GM12875 (cell line): ENCODE data around the gene METTL16.
"Not testable (repeated sequence)": the region's sequence is repeated elsewhere in the genome, so short reads cannot be mapped to it uniquely, and the experiment has no call there.

Source experiments
- H3K4me3 ChIP-seq: one replicate; pipeline ENCODE4 v1.5.1; 2011; ENCODE audit warnings: low read depth, low read length, control low read depth
- CTCF ChIP-seq: IDR thresholded peaks from 2 replicates; pipeline ENCODE4 v1.5.1; 2011; ENCODE audit warnings: low read depth, mild to moderate bottlenecking, control low read depth, inconsistent platforms, low read length, moderate library complexity, borderline replicate concordance; ENCODE audit not compliant: insufficient read depth

METTL16 gene

GRCh38 chr17:2500446-2500845 lies 11.2 kb downstream of the METTL16 start:
- TF ChIP-seq CTCF, result no peak
- H3K4me3 ChIP-seq, result no peak overlapping the region

- H3K4me3 ChIP-seq, result not testable (repeated sequence)
Observed at GRCh38 chr17:2489286-2489685, 22.4 kb downstream of the METTL16 start.

GRCh38 chr17:2487306-2487705 lies 24.4 kb downstream of the METTL16 start:
- no peak for TF ChIP-seq CTCF
- H3K4me3 ChIP-seq, result no peak overlapping the region

- H3K4me3 ChIP-seq, result not testable (repeated sequence)
Observed at GRCh38 chr17:2486709-2487108, 25.0 kb downstream of the METTL16 start.

- no peak overlapping the region for H3K4me3 ChIP-seq
Observed at GRCh38 chr17:2485970-2486369, 25.7 kb downstream of the METTL16 start.

GRCh38 chr17:2485543-2485942 lies 26.1 kb downstream of the METTL16 start:
- no peak for TF ChIP-seq CTCF
- H3K4me3 ChIP-seq, result no peak overlapping the region

More at GRCh38 chr17:2485970-2486369, 25.7 kb downstream of the METTL16 start:
- no peak for TF ChIP-seq CTCF

GRCh38 chr17:2484876-2485275 lies 26.8 kb downstream of the METTL16 start:
- no peak overlapping the region for H3K4me3 ChIP-seq
- no peak for TF ChIP-seq CTCF

- H3K4me3 ChIP-seq, result no peak overlapping the region
- no peak for TF ChIP-seq CTCF
Observed at GRCh38 chr17:2483084-2483483, 28.6 kb downstream of the METTL16 start.
